ACC112 (cell line): Measurements from ENCODE around the gene TNFAIP8.
"Not testable (repeated sequence)": the region's sequence is repeated elsewhere in the genome, so short reads cannot be mapped to it uniquely, and the experiment has no call there.

Experiments
- H2AFZ ChIP-seq: fragments of 200-600 bp; sonication (generic); one replicate; pipeline ENCODE4 v1.6.0; 2017; ENCODE audit warnings: antibody characterized with exemption, low read length; ENCODE audit not compliant: unreplicated experiment
- H3K27ac ChIP-seq: fragments of 200-600 bp; sonication (generic); 2 replicates; pipeline ENCODE4 v1.5.1; 2014; ENCODE audit warnings: low read depth, mild to moderate bottlenecking, antibody characterized with exemption, low read length, moderate library complexity
- H3K27me3 ChIP-seq: fragments of 200-600 bp; sonication (generic); 2 replicates; pipeline ENCODE4 v1.6.1; 2014; ENCODE audit warnings: mild to moderate bottlenecking, antibody characterized with exemption, low read length, moderate library complexity, mixed read lengths; ENCODE audit not compliant: insufficient read depth
- H3K36me3 ChIP-seq: fragments of 200-600 bp; sonication (generic); 2 replicates; pipeline ENCODE4 v1.6.1; 2016; ENCODE audit warnings: mild to moderate bottlenecking, antibody characterized with exemption, low read length, moderate library complexity, mixed read lengths; ENCODE audit not compliant: insufficient read depth
- H3K4me1 ChIP-seq: fragments of 200-600 bp; sonication (generic); one replicate; pipeline ENCODE4 v1.6.1; 2016; ENCODE audit warnings: low read length, mixed read lengths; ENCODE audit not compliant: insufficient read depth, unreplicated experiment, control insufficient read depth
- H3K4me3 ChIP-seq: fragments of 200-600 bp; sonication (generic); 2 replicates; pipeline ENCODE4 v1.5.1; 2014; ENCODE audit warnings: mild to moderate bottlenecking, low read depth, low read length
- H3K79me2 ChIP-seq: fragments of 200-600 bp; sonication (generic); one replicate; pipeline ENCODE4 v1.6.0; 2016; ENCODE audit warnings: low read length; ENCODE audit not compliant: control insufficient read depth, unreplicated experiment, insufficient read depth

TNFAIP8 gene

DNA sequence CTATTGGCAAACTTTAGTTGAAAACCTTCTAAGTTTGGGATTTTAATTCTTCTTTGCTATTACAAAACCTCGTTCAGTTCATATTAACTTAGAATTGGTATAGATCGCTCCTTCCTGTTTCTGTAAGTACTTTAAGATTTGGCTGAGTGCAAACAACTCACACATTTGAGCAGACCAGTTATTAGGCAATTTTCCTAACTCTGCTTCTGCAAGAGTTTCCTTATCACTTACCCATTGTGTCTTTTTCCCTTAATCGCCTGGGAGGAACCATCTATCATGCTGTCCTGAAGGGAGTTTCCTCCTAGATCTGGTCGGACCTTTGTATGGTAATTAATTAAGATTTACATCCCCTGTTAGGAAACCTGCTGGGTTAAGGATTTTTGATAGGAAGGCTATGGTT lies 71.8 kb downstream of the TNFAIP8 start:
- H3K4me3 ChIP-seq, H3K4me1 ChIP-seq, H3K36me3 ChIP-seq, H3K27me3 ChIP-seq, H3K79me2 ChIP-seq, H2AFZ ChIP-seq, H3K27ac ChIP-seq: not testable (repeated sequence)

DNA sequence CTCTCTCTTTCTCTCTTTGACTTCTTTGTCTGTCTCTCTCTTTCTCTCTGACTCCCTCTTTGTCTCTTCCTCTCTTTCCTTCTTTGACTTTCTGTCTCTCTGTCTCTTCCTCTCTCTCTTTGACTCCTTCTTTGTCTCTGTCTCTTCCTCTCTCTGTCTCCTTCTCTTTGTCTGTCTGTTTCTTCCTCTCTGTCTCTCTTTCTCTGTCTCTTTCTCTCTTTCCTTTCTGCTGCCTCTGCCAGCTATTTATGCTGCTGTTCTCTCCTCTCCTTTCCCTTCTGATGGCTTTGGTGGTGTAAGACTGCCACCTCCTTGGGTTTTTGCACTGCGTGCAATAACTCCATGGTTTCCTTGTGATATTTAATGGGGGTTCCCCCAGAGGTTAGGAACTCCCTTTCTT lies 72.3 kb downstream of the TNFAIP8 start:
- not testable (repeated sequence) for H2AFZ ChIP-seq, H3K27me3 ChIP-seq, H3K36me3 ChIP-seq, H3K4me1 ChIP-seq, H3K4me3 ChIP-seq, H3K27ac ChIP-seq, H3K79me2 ChIP-seq

DNA sequence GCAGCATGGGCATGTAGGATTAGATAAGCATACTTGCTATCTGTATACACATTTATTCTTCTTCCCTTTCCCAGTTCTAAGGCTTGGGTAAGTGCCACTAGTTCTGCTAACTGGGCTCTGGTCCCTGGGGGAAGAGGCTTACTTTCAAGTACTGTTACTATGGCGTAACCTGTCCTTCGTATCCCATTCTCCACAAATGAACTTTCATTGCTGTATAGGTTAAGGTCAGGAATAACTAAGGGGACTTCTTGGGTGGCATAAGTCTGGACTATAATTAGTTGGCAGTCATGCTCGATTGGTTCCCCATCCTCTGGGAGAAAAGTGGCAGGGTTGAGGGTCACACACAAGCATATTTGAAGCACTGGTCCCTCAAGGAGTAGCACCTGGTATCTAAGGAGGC lies 72.8 kb downstream of the TNFAIP8 start:
- not testable (repeated sequence) for H3K36me3 ChIP-seq, H3K27ac ChIP-seq, H2AFZ ChIP-seq

GRCh38 chr5:119432674-119433237 lies 76.9 kb downstream of the TNFAIP8 start:
- H3K27me3 ChIP-seq: peaks cover 12% of the 10 kb centered on the region; the same call in 1 of the 2 replicates
- H3K4me3 ChIP-seq, H3K36me3 ChIP-seq, H2AFZ ChIP-seq, H3K4me1 ChIP-seq, H3K79me2 ChIP-seq, H3K27ac ChIP-seq: not testable (repeated sequence)

More for the DNA sequence above, 72.8 kb downstream of the TNFAIP8 start:
- not testable (repeated sequence) for H3K27me3 ChIP-seq, H3K79me2 ChIP-seq, H3K4me3 ChIP-seq, H3K4me1 ChIP-seq

DNA sequence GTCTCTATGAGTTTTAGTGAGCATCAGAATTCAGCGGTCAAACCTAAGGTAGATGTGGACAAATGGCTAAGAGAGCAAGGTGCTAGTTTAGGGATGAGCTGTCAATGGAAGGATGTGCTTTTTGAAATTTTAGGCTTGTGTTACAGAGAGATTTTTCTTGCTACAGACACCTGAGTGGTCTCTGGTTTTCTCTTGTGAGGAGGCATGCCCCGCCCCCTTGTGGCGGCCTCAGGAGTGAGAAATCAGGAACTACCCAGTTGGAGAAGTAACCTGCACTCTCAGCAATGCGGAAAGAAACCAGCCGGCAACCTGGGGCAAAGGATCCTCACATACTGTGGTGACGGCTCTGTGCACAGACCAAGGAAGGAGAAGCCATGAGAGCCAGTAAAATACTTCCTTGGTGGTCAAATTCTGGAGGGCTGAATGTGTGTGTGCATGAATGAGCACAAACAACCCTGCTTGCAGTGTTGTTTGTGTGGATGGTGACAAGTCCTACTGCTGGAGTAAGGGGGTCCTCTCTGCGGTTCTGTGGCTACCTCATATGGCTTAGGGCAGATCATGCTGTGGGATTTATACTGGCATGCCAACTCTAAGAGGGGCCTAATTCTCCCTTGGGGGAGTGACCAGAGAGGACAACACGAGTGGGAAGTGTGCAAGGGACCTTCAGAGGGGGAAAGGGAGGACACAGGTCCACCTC lies 79.8 kb downstream of the TNFAIP8 start:
- Histone ChIP-seq H3K36me3 (no peaks in the 10 kb centered on the region), H3K4me1 (no peaks in the 10 kb centered on the region), H3K27ac (no peak overlapping the region), H2AFZ (no peak overlapping the region), H3K27me3 (peaks cover 33% of the 10 kb centered on the region), H3K4me3 (no peak overlapping the region), H3K79me2 (no peaks in the 10 kb centered on the region)

DNA sequence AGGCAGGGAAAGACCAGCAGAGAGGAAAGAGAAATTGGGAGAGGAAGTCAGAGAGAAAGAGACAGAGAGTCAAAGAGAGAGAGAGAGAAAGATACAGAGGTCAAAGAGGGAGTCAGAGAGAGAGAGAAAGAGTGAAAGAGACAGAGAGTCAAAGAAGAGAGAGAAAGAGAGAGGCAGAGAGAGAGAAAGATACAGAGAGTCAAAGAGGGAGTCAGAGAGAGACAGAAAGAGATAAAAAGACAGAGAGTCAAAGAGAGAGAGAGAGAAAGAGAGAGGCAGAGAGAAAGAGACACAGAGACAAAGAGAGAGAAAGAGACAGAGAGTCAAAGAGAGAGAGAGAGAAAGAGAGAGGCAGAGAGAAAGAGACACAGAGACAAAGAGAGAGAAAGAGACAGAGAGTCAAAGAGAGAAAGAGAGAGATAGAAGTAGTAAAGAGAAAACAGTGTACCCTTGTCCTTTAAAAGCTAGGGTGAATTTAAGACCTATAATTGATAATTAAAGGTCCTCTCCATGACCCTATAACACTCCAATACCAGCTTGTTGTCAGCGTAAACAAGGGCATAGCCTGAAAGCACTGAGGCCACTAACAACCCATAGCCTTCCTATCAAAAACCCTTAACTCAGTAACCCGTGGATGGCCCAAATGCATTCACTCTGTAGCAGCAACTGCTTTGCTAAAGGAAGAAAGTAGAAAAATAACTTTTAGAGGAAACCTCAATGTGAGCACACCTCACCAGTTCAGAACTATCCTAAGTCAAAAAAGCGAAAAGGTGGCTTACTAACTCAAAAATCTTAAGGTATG lies 82.2 kb downstream of the TNFAIP8 start:
- not testable (repeated sequence) for H3K4me1 ChIP-seq, H3K27ac ChIP-seq, H3K79me2 ChIP-seq, H3K36me3 ChIP-seq, H2AFZ ChIP-seq, H3K4me3 ChIP-seq
- peaks cover 33% of the 10 kb centered on the region for H3K27me3 ChIP-seq

DNA sequence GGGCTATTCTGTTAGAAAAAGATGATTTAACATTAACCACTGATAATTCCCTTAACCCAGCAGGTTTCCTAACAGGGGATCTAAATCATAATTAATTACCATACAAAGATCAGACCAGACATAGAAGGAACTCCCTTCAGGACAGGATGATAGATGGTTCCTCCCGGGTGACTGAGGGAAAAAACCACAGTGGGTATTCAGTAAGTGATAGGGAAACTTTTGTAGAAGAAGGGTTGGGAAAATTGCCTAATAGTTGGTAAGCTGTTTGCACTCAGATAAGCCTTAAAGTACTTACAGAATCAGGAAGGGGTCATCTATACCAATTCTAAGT lies 82.7 kb downstream of the TNFAIP8 start:
- H3K36me3 ChIP-seq, H2AFZ ChIP-seq, H3K4me3 ChIP-seq, H3K79me2 ChIP-seq, H3K27ac ChIP-seq, H3K4me1 ChIP-seq: not testable (repeated sequence)
- H3K27me3 ChIP-seq: peaks cover 33% of the 10 kb centered on the region

DNA sequence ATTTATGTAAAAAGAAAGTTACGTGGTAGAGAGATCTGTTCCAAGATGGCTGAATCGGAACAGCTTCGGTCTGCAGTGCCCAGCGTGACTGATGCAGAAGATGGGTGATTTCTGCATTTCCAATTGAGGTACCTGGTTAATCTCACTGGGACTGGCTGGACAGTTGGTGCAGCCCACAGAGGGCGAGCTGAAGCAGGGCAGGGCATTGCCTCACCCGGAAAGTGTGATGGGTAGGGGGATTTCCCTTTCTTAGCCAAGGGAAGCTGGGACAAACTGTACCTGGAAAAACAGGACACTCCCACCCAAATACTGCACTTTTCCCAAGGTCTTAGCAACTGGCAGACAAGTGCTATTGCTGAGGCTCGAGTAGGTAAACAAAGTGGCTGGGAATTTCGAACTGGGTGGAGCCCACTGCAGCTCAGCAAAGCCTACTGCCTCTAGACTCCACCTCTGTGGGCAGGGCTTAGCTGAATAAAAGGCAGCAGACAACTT lies 83.4 kb downstream of the TNFAIP8 start:
- H3K4me3 ChIP-seq: no peak overlapping the region
- H3K27ac ChIP-seq: no peak overlapping the region
- H3K27me3 ChIP-seq: peaks cover 33% of the 10 kb centered on the region
- no peaks in the 10 kb centered on the region for H3K36me3 ChIP-seq
- H3K4me1 ChIP-seq: no peaks in the 10 kb centered on the region
- no peak overlapping the region for H2AFZ ChIP-seq
- no peaks in the 10 kb centered on the region for H3K79me2 ChIP-seq

DNA sequence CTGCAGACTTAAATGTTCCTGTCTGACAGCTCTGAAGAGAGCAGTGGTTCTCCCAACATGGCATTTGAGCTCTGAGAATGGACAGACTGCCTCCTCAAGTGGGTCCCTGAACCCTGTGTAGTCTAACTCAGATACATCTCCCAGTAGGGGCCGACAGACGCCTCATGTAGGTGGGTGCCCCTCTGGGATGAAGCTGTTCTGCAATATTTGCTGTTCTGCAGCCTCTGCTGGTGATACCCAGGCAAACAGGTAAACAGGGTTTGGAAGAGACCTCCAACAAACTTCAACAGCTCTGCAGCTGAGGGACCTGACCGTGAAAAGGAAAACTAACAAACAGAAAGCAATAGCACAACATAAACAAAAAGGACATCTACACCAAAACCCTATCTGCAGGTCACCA lies 83.8 kb downstream of the TNFAIP8 start:
- H3K27ac ChIP-seq, H3K4me3 ChIP-seq, H3K36me3 ChIP-seq, H2AFZ ChIP-seq, H3K4me1 ChIP-seq, H3K79me2 ChIP-seq: not testable (repeated sequence)
- peaks cover 33% of the 10 kb centered on the region for H3K27me3 ChIP-seq

- H2AFZ ChIP-seq, H3K27ac ChIP-seq, H3K79me2 ChIP-seq, H3K4me1 ChIP-seq, H3K27me3 ChIP-seq, H3K36me3 ChIP-seq, H3K4me3 ChIP-seq: not testable (repeated sequence)
Observed at GRCh38 chr5:119444643-119445042, 88.8 kb downstream of the TNFAIP8 start.

DNA sequence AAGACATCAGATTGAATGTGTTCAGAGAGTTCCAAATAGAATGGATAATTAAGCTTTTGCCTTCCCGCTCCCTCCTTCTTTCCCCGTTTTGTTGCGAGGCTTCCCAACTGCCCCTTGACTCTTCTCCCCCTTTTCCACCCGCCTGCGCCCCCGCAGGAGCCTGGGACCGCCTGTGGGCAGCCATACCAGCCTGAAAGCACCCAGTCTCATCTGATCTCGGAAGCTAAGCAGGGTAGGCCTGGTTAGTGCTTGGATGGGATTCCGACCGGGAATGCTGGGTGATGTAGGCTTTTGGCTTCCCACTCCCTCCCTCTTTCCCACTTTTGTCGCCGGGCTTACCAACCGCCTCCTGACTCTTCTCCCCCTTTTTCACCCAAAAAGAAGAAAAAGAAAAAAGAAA lies 89.7 kb downstream of the TNFAIP8 start:
- no peak overlapping the region for H3K4me3 ChIP-seq
- no peak overlapping the region for H2AFZ ChIP-seq
- H3K36me3 ChIP-seq: no peaks in the 10 kb centered on the region
- H3K4me1 ChIP-seq: no peaks in the 10 kb centered on the region
- H3K27ac ChIP-seq: no peak overlapping the region
- H3K27me3 ChIP-seq: peaks cover 4% of the 10 kb centered on the region; the same call in 1 of the 2 replicates
- no peaks in the 10 kb centered on the region for H3K79me2 ChIP-seq
